Osteoblast (primary cell): ENCODE measurements around the gene SH2D4B. TPM values are rescaled to one million over a fixed set of nuclear protein-coding genes. Genes with fewer than 3 reads are reported as not detected.
A peak's percentile ranks its signal among the peaks of the same experiment; 100 is the strongest.

ENCODE experiments used
- DNase-seq: peaks from one replicate; pipeline ENCODE4 v3.0.0; 2011; ENCODE audit warnings: low spot score, mixed read lengths; ENCODE audit not compliant: insufficient read length; ENCODE audit errors: missing footprints
- H2AFZ ChIP-seq: 2 replicates; pipeline ENCODE4 v1.6.0; 2011; ENCODE audit warnings: mild to moderate bottlenecking, low read length
- H3K27ac ChIP-seq: 2 replicates; pipeline ENCODE4 v1.5.1; 2011; ENCODE audit warnings: mild to moderate bottlenecking, low read depth, low read length, moderate library complexity
- H3K27me3 ChIP-seq: 2 replicates; pipeline ENCODE4 v1.6.0; 2012; ENCODE audit warnings: mild to moderate bottlenecking, control low read depth, inconsistent platforms, low read length, moderate library complexity; ENCODE audit not compliant: insufficient read depth
- H3K36me3 ChIP-seq: 2 replicates; pipeline ENCODE4 v1.5.1; 2011; ENCODE audit warnings: mild to moderate bottlenecking, low read length, control low read depth, moderate library complexity; ENCODE audit not compliant: insufficient read depth
- H3K4me1 ChIP-seq: 2 replicates; pipeline ENCODE4 v1.5.1; 2011; ENCODE audit warnings: mild to moderate bottlenecking, low read length, control low read depth, moderate library complexity; ENCODE audit not compliant: insufficient read depth
- H3K4me2 ChIP-seq: 2 replicates; pipeline ENCODE4 v1.6.0; 2011; ENCODE audit warnings: mild to moderate bottlenecking, low read length; ENCODE audit not compliant: insufficient read depth
- H3K4me3 ChIP-seq: fragments of 200-600 bp; sonication (generic); 3 replicates; pipeline ENCODE4 v1.5.1; 2012; ENCODE audit warnings: mild to moderate bottlenecking, low read length, inconsistent platforms; ENCODE audit not compliant: insufficient read depth
- H3K79me2 ChIP-seq: 2 replicates; pipeline ENCODE4 v1.6.0; 2012; ENCODE audit warnings: mild to moderate bottlenecking, low read length, control low read depth, inconsistent platforms; ENCODE audit not compliant: insufficient read depth
- H3K9me3 ChIP-seq: 2 replicates; pipeline ENCODE4 v1.5.1; 2011; ENCODE audit warnings: low read depth, low read length, control low read depth
- H4K20me1 ChIP-seq: 2 replicates; pipeline ENCODE4 v1.6.0; 2012; ENCODE audit warnings: mild to moderate bottlenecking, low read length, control low read depth; ENCODE audit not compliant: insufficient read depth
- CTCF ChIP-seq: IDR thresholded peaks from 2 replicates; pipeline ENCODE4 v1.5.1; 2011; ENCODE audit warnings: mild to moderate bottlenecking, low read depth, low read length, moderate library complexity; ENCODE audit errors: extremely low read depth
- total RNA-seq: library from RNA; depleted of rRNA; stranded (reverse); fragments of >200 nt; gene quantifications from 2 replicates; pipeline ENCODE4 v1.2.3, GENCODE V29; 2012

Gene SH2D4B
- total RNA-seq, 1 donor = under 0.01 TPM

- Histone ChIP-seq H3K27ac (no peak overlapping the region), H3K27me3 (no peaks in the 10 kb centered on the region), H3K36me3 (no peaks in the 10 kb centered on the region), H3K4me2 (no peak overlapping the region), H4K20me1 (no peaks in the 10 kb centered on the region), H3K79me2 (no peaks in the 10 kb centered on the region), H3K9me3 (no peaks in the 10 kb centered on the region), H3K4me1 (peaks cover 5% of the 10 kb centered on the region), H3K4me3 (no peak overlapping the region), H2AFZ (no peak overlapping the region)
- TF ChIP-seq CTCF = peak; percentile 88
- no peak for DNase-seq
Observed at GRCh38 chr10:80664071-80664680, 126.5 kb downstream of the SH2D4B start.

GRCh38 chr10:80669485-80669884 lies 131.8 kb downstream of the SH2D4B start:
- TF ChIP-seq CTCF = no peak
- Histone ChIP-seq H3K4me3 (no peak overlapping the region), H3K79me2 (no peaks in the 10 kb centered on the region), H3K9me3 (no peaks in the 10 kb centered on the region), H3K4me2 (no peak overlapping the region), H3K27me3 (no peaks in the 10 kb centered on the region), H2AFZ (no peak overlapping the region), H3K4me1 (no peaks in the 10 kb centered on the region), H3K27ac (no peak overlapping the region), H4K20me1 (no peaks in the 10 kb centered on the region), H3K36me3 (no peaks in the 10 kb centered on the region)
- DNase-seq = no peak

- Histone ChIP-seq H3K36me3 (no peaks in the 10 kb centered on the region), H4K20me1 (no peaks in the 10 kb centered on the region), H3K79me2 (no peaks in the 10 kb centered on the region), H2AFZ (no peak overlapping the region), H3K4me1 (no peaks in the 10 kb centered on the region), H3K4me2 (no peak overlapping the region), H3K27ac (no peak overlapping the region), H3K27me3 (no peaks in the 10 kb centered on the region), H3K9me3 (no peaks in the 10 kb centered on the region), H3K4me3 (no peak overlapping the region)
- no peak for TF ChIP-seq CTCF
- no peak for DNase-seq
Observed at GRCh38 chr10:80670774-80671173, 133.1 kb downstream of the SH2D4B start.

- no peaks in the 10 kb centered on the region for H3K4me1 ChIP-seq
- no peaks in the 10 kb centered on the region for H3K9me3 ChIP-seq
- no peaks in the 10 kb centered on the region for H3K36me3 ChIP-seq
- no peaks in the 10 kb centered on the region for H3K79me2 ChIP-seq
- H3K27me3 ChIP-seq = no peaks in the 10 kb centered on the region
- H3K4me3 ChIP-seq = no peak overlapping the region
- no peak overlapping the region for H3K27ac ChIP-seq
- DNase-seq = no peak
- H4K20me1 ChIP-seq = no peaks in the 10 kb centered on the region
- no peak for TF ChIP-seq CTCF
- H2AFZ ChIP-seq = no peak overlapping the region
- H3K4me2 ChIP-seq = no peak overlapping the region
Observed at GRCh38 chr10:80671847-80672246, 134.1 kb downstream of the SH2D4B start.
